SJSA1 (cell line): ENCODE results near the gene ANKRD60. TPM values are rescaled to one million over a fixed set of nuclear protein-coding genes. Genes with fewer than 3 reads are reported as not detected.

Experiments
- DNase-seq, 2 experiments: peaks; one replicate each; pipeline ENCODE4 v3.0.0-alpha.2; 2015 to 2020; ENCODE audit warnings: low spot score in 2 of 2, low read depth in 1 of 2
- H3K27ac ChIP-seq: fragments of 250-450 bp; sonication (Bioruptor Pico); 2 replicates; pipeline ENCODE4 v1.5.1; 2020; ENCODE audit warnings: mild to moderate bottlenecking, moderate library complexity
- H3K27me3 ChIP-seq: fragments of 250-450 bp; sonication (Bioruptor Pico); replicated peaks from 2 replicates; pipeline ENCODE4 v1.5.1; 2020; ENCODE audit warnings: mild to moderate bottlenecking, moderate library complexity
- H3K36me3 ChIP-seq: fragments of 250-450 bp; sonication (Bioruptor Pico); 2 replicates; pipeline ENCODE4 v1.5.1; 2020; ENCODE audit warnings: mild to moderate bottlenecking
- H3K4me1 ChIP-seq: fragments of 250-450 bp; sonication (Bioruptor Pico); replicated peaks from 2 replicates; pipeline ENCODE4 v1.6.1; 2021; ENCODE audit warnings: mild to moderate bottlenecking
- H3K4me3 ChIP-seq: fragments of 250-450 bp; sonication (Bioruptor Pico); 2 replicates; pipeline ENCODE4 v1.5.1; 2020; ENCODE audit warnings: mild to moderate bottlenecking
- H3K9me3 ChIP-seq: fragments of 250-450 bp; sonication (Bioruptor Pico); replicated peaks from 2 replicates; pipeline ENCODE4 v1.5.1; 2020; ENCODE audit warnings: mild to moderate bottlenecking
- total RNA-seq: library from RNA; depleted of rRNA; stranded (reverse); fragments of >200 nt; shearing (Covaris generic); gene quantifications from 2 replicates; pipeline ENCODE4 v1.2.3, GENCODE V29; 2014; rRNA removed

Gene ANKRD60
- total RNA-seq = not detected in 2 replicates

- H3K27ac ChIP-seq = no peak within 1 kb of the TSS
- DNase-seq = peak in 1 of 2 experiments; percentile 27
Measured at GRCh38 chr20:58228484-58229197, at the start of gene ANKRD60. Gene ANKRD60 (minus strand): TSS chr20:58228653. CDS start chr20:58228653, 0 bp downstream.

GRCh38 chr20:58277578-58278472, 49.4 kb upstream of the ANKRD60 start:
- DNase-seq = no peak
- H3K36me3 ChIP-seq = no peaks in the 10 kb centered on the region

More at GRCh38 chr20:58228484-58229197, at the start of gene ANKRD60:
- Histone ChIP-seq H3K9me3 (peaks cover 2% of the 10 kb centered on the region; the same call in 1 of the 2 replicates), H3K27me3 (peaks cover 72% of the 10 kb centered on the region), H3K36me3 (no peaks in the 10 kb centered on the region), H3K4me3 (no peak within 1 kb of the TSS), H3K4me1 (peaks cover 4% of the 10 kb centered on the region; the same call in 1 of the 2 replicates)

GRCh38 chr20:58277107-58277506, 48.7 kb upstream of the ANKRD60 start:
- H3K4me1 ChIP-seq = no peaks in the 10 kb centered on the region

More at GRCh38 chr20:58277578-58278472, 49.4 kb upstream of the ANKRD60 start:
- Histone ChIP-seq H3K4me3 (no peak overlapping the region), H3K4me1 (no peaks in the 10 kb centered on the region), H3K27me3 (no peaks in the 10 kb centered on the region; the same call in 1 of the 2 replicates), H3K9me3 (no peaks in the 10 kb centered on the region), H3K27ac (no peak overlapping the region)

GRCh38 chr20:58274384-58274783, 45.9 kb upstream of the ANKRD60 start:
- no peaks in the 10 kb centered on the region; the same call in 1 of the 2 replicates for H3K27me3 ChIP-seq
- no peaks in the 10 kb centered on the region for H3K36me3 ChIP-seq
- no peak overlapping the region for H3K4me3 ChIP-seq
- no peak overlapping the region for H3K27ac ChIP-seq
- no peaks in the 10 kb centered on the region for H3K4me1 ChIP-seq
- H3K9me3 ChIP-seq = no peaks in the 10 kb centered on the region
- DNase-seq = no peak

More at GRCh38 chr20:58277107-58277506, 48.7 kb upstream of the ANKRD60 start:
- no peak for DNase-seq
- no peaks in the 10 kb centered on the region; the same call in 1 of the 2 replicates for H3K27me3 ChIP-seq
- no peak overlapping the region for H3K27ac ChIP-seq
- no peak overlapping the region for H3K4me3 ChIP-seq
- no peaks in the 10 kb centered on the region for H3K36me3 ChIP-seq
- H3K9me3 ChIP-seq = no peaks in the 10 kb centered on the region

GRCh38 chr20:58271606-58272351, 43.3 kb upstream of the ANKRD60 start:
- Histone ChIP-seq H3K27ac (no peak overlapping the region), H3K9me3 (no peaks in the 10 kb centered on the region), H3K4me1 (no peaks in the 10 kb centered on the region), H3K4me3 (no peak overlapping the region), H3K27me3 (no peaks in the 10 kb centered on the region; the same call in 1 of the 2 replicates), H3K36me3 (no peaks in the 10 kb centered on the region)
- no peak for DNase-seq

- H3K4me3 ChIP-seq = no peak overlapping the region
- DNase-seq = no peak
- H3K4me1 ChIP-seq = no peaks in the 10 kb centered on the region
- no peak overlapping the region for H3K27ac ChIP-seq
- H3K36me3 ChIP-seq = no peaks in the 10 kb centered on the region
- H3K9me3 ChIP-seq = no peaks in the 10 kb centered on the region
- H3K27me3 ChIP-seq = no peaks in the 10 kb centered on the region
Measured at GRCh38 chr20:58268936-58269619, 40.6 kb upstream of the ANKRD60 start.

GRCh38 chr20:58268421-58268821, 40.0 kb upstream of the ANKRD60 start:
- H3K36me3 ChIP-seq = no peaks in the 10 kb centered on the region

GRCh38 chr20:58267389-58268215, 39.1 kb upstream of the ANKRD60 start:
- H3K9me3 ChIP-seq = no peaks in the 10 kb centered on the region
- no peak for DNase-seq
- H3K36me3 ChIP-seq = no peaks in the 10 kb centered on the region
- H3K27me3 ChIP-seq = no peaks in the 10 kb centered on the region
- no peaks in the 10 kb centered on the region for H3K4me1 ChIP-seq
- no peak overlapping the region for H3K27ac ChIP-seq
- H3K4me3 ChIP-seq = no peak overlapping the region

More at GRCh38 chr20:58268421-58268821, 40.0 kb upstream of the ANKRD60 start:
- H3K9me3 ChIP-seq = no peaks in the 10 kb centered on the region
- H3K27ac ChIP-seq = no peak overlapping the region
- no peaks in the 10 kb centered on the region for H3K27me3 ChIP-seq
- no peak overlapping the region for H3K4me3 ChIP-seq
- DNase-seq = no peak
- H3K4me1 ChIP-seq = no peaks in the 10 kb centered on the region

- Histone ChIP-seq H3K36me3 (no peaks in the 10 kb centered on the region), H3K4me3 (no peak overlapping the region), H3K4me1 (no peaks in the 10 kb centered on the region), H3K9me3 (no peaks in the 10 kb centered on the region), H3K27ac (no peak overlapping the region), H3K27me3 (no peaks in the 10 kb centered on the region)
- no peak for DNase-seq
Measured at GRCh38 chr20:58264271-58264670, 35.8 kb upstream of the ANKRD60 start.

- no peak overlapping the region for H3K4me3 ChIP-seq
- no peak for DNase-seq
- no peaks in the 10 kb centered on the region for H3K27me3 ChIP-seq
- no peaks in the 10 kb centered on the region for H3K36me3 ChIP-seq
- no peak overlapping the region for H3K27ac ChIP-seq
- no peaks in the 10 kb centered on the region for H3K9me3 ChIP-seq
- H3K4me1 ChIP-seq = no peaks in the 10 kb centered on the region
Measured at GRCh38 chr20:58261660-58262059, 33.2 kb upstream of the ANKRD60 start.

GRCh38 chr20:58260006-58260405, 31.6 kb upstream of the ANKRD60 start:
- no peak overlapping the region for H3K27ac ChIP-seq

GRCh38 chr20:58256842-58257241, 28.4 kb upstream of the ANKRD60 start:
- Histone ChIP-seq H3K9me3 (no peaks in the 10 kb centered on the region), H3K4me3 (no peak overlapping the region), H3K27me3 (no peaks in the 10 kb centered on the region), H3K27ac (no peak overlapping the region), H3K4me1 (peaks cover 10% of the 10 kb centered on the region), H3K36me3 (no peaks in the 10 kb centered on the region)
- no peak for DNase-seq

More at GRCh38 chr20:58260006-58260405, 31.6 kb upstream of the ANKRD60 start:
- Histone ChIP-seq H3K27me3 (no peaks in the 10 kb centered on the region), H3K4me3 (no peak overlapping the region), H3K9me3 (no peaks in the 10 kb centered on the region), H3K36me3 (no peaks in the 10 kb centered on the region), H3K4me1 (no peaks in the 10 kb centered on the region)
- no peak for DNase-seq
